GM23248 (cell line): ENCODE results near the gene QRICH2. TPM values are rescaled to one million over a fixed set of nuclear protein-coding genes. Genes with fewer than 3 reads are reported as not detected.
"Not testable (repeated sequence)": the region's sequence is repeated elsewhere in the genome, so short reads cannot be mapped to it uniquely, and the experiment has no call there.

Experiments used
- DNase-seq: peaks from one replicate; pipeline ENCODE4 v3.0.0-alpha.2; 2015
- H2AFZ ChIP-seq: fragments of 200-600 bp; sonication (generic); 2 replicates; pipeline ENCODE4 v1.6.1; 2016; ENCODE audit warnings: antibody characterized with exemption
- H3F3A ChIP-seq: fragments of 200-600 bp; sonication (generic); 2 replicates; pipeline ENCODE4 v1.6.1; 2016; ENCODE audit warnings: mild to moderate bottlenecking, antibody characterized with exemption, mixed run types; ENCODE audit not compliant: insufficient read depth
- H3K27ac ChIP-seq: fragments of 200-600 bp; sonication (generic); 2 replicates; pipeline ENCODE4 v1.5.1; 2016; ENCODE audit warnings: mild to moderate bottlenecking
- H3K27me3 ChIP-seq: fragments of 200-600 bp; sonication (generic); replicated peaks from 2 replicates; pipeline ENCODE4 v1.6.1; 2016; ENCODE audit warnings: mild to moderate bottlenecking; ENCODE audit not compliant: insufficient read depth
- H3K36me3 ChIP-seq: fragments of 200-600 bp; sonication (generic); 2 replicates; pipeline ENCODE4 v1.6.1; 2016; ENCODE audit warnings: low read depth, mild to moderate bottlenecking
- H3K4me1 ChIP-seq: fragments of 200-600 bp; sonication (generic); 2 replicates; pipeline ENCODE4 v1.6.1; 2016; ENCODE audit warnings: mild to moderate bottlenecking; ENCODE audit not compliant: insufficient read depth
- H3K4me2 ChIP-seq: fragments of 200-600 bp; sonication (generic); one replicate; pipeline ENCODE4 v1.6.1; 2016; ENCODE audit warnings: mild to moderate bottlenecking; ENCODE audit not compliant: unreplicated experiment
- H3K4me3 ChIP-seq: fragments of 200-600 bp; sonication (generic); 2 replicates; pipeline ENCODE4 v1.5.1; 2016; ENCODE audit warnings: mild to moderate bottlenecking
- H3K79me2 ChIP-seq: fragments of 200-600 bp; sonication (generic); 2 replicates; pipeline ENCODE4 v1.6.1; 2016; ENCODE audit warnings: mild to moderate bottlenecking; ENCODE audit not compliant: insufficient read depth
- H3K9ac ChIP-seq: fragments of 200-600 bp; sonication (generic); 2 replicates; pipeline ENCODE4 v1.6.1; 2016; ENCODE audit warnings: mild to moderate bottlenecking
- H3K9me2 ChIP-seq: fragments of 200-600 bp; sonication (generic); 2 replicates; pipeline ENCODE4 v1.6.1; 2016; ENCODE audit warnings: mixed run types, mild to moderate bottlenecking, moderate library complexity; ENCODE audit not compliant: insufficient read depth
- H3K9me3 ChIP-seq: fragments of 200-600 bp; sonication (generic); one replicate; pipeline ENCODE4 v1.6.1; 2017; ENCODE audit warnings: low read depth
- H4K20me1 ChIP-seq: fragments of 200-600 bp; sonication (generic); 2 replicates; pipeline ENCODE4 v1.6.0; 2016; ENCODE audit not compliant: insufficient read depth
- EZH2 ChIP-seq: fragments of 200-600 bp; sonication (generic); IDR thresholded peaks from 2 replicates; pipeline ENCODE4 v1.6.1; 2018; ENCODE audit warnings: antibody characterized with exemption, mild to moderate bottlenecking; ENCODE audit not compliant: insufficient read depth, poor library complexity, severe bottlenecking
- EZH2phosphoT487 ChIP-seq: fragments of 200-600 bp; sonication (generic); IDR thresholded peaks from 2 replicates; pipeline ENCODE4 v1.6.1; 2018; ENCODE audit warnings: antibody characterized with exemption, moderate library complexity, mild to moderate bottlenecking, low read depth; ENCODE audit not compliant: insufficient read depth
- whole genome bisulfite sequencing, 2 experiments: methylation state at CpG; one replicate each; pipeline ENCODE4 v1.1.6; 2015 to 2017; ENCODE audit warnings: low lambda C conversion rate in 2 of 2, low coverage in 1 of 2; ENCODE audit errors: missing lambda C conversion rate in 2 of 2; 5-methylcytosine and 5-hydroxymethylcytosine counted together
- in situ Hi-C: fragments of 300-500 bp; cut with MboI; formaldehyde crosslinking; loops from 2 replicates; pipeline ENCODE4 v1.15.0; 2020
- polyA plus RNA-seq: library from polyadenylated mRNA; unstranded; fragments of >200 nt; fragmentation: Nextera tagmentation; extraction: Ambion mirVana; gene quantifications from 2 replicates; pipeline ENCODE4 v1.2.1, GENCODE V29; 2016
- total RNA-seq: library from RNA; depleted of rRNA; stranded (reverse); fragments of >200 nt; shearing (Covaris generic); gene quantifications from 2 replicates; pipeline ENCODE4 v1.2.3, GENCODE V29; 2014

Gene QRICH2
- total and polyA plus RNA-seq, 2 experiments from 2014 or later: 1.3 to 4.0 TPM

GRCh38 chr17:76270127-76270592 lies 37.9 kb downstream of the QRICH2 start:
- H3K36me3 ChIP-seq: no peaks in the 10 kb centered on the region
- 96% methylated on average over 18 to 26 of the region's 26 CpGs for WGBS, 2 experiments
- peaks cover 44% of the 10 kb centered on the region for H3K79me2 ChIP-seq
- H3K4me1 ChIP-seq: peaks cover 16% of the 10 kb centered on the region
- no peaks in the 10 kb centered on the region for H3K9me2 ChIP-seq
- no peak overlapping the region for H3K4me3 ChIP-seq
- in situ Hi-C loops: no loop called here
- no peaks in the 10 kb centered on the region for H3K27me3 ChIP-seq
- H3K4me2 ChIP-seq: no peak overlapping the region
- no peaks in the 10 kb centered on the region for H3F3A ChIP-seq
- H3K9me3 ChIP-seq: no peaks in the 10 kb centered on the region
- H3K9ac ChIP-seq: no peak overlapping the region
- DNase-seq: no peak
- no peak overlapping the region for H2AFZ ChIP-seq
- no peak overlapping the region for H3K27ac ChIP-seq
- H4K20me1 ChIP-seq: no peaks in the 10 kb centered on the region
- no peak for TF ChIP-seq EZH2phosphoT487
- TF ChIP-seq EZH2: no peak

- H3K79me2 ChIP-seq: peaks cover 44% of the 10 kb centered on the region
- no peak for DNase-seq
Observed at GRCh38 chr17:76268991-76269981, 38.8 kb downstream of the QRICH2 start.

GRCh38 chr17:76268015-76268749 lies 39.9 kb downstream of the QRICH2 start:
- in situ Hi-C loops: no loop called here

More at GRCh38 chr17:76268991-76269981, 38.8 kb downstream of the QRICH2 start:
- Histone ChIP-seq H4K20me1 (no peaks in the 10 kb centered on the region), H3K4me3 (no peak overlapping the region), H3K36me3 (no peaks in the 10 kb centered on the region), H3K27ac (no peak overlapping the region; the same call in 1 of the 2 replicates), H3K27me3 (no peaks in the 10 kb centered on the region), H3K9me3 (no peaks in the 10 kb centered on the region), H2AFZ (no peak overlapping the region), H3F3A (peaks cover 3% of the 10 kb centered on the region), H3K9ac (no peak overlapping the region), H3K4me1 (peaks cover 18% of the 10 kb centered on the region), H3K9me2 (no peaks in the 10 kb centered on the region), H3K4me2 (no peak overlapping the region)
- 91 to 92% methylated on average over 12 of the region's 12 CpGs for WGBS, 2 experiments
- TF ChIP-seq EZH2 (no peak), EZH2phosphoT487 (no peak)
- in situ Hi-C loops: no loop called here

GRCh38 chr17:76267581-76268001 lies 40.5 kb downstream of the QRICH2 start:
- H3K9me3 ChIP-seq, H2AFZ ChIP-seq, H3F3A ChIP-seq, H4K20me1 ChIP-seq, H3K27me3 ChIP-seq, in situ Hi-C loops, DNase-seq, H3K4me3 ChIP-seq, H3K9me2 ChIP-seq, H3K36me3 ChIP-seq: not testable (repeated sequence)
- Histone ChIP-seq H3K4me2 (peak overlapping the region; percentile 51), H3K27ac (peak overlapping the region; percentile 73), H3K9ac (peak overlapping the region; percentile 63), H3K79me2 (peaks cover 44% of the 10 kb centered on the region), H3K4me1 (peaks cover 22% of the 10 kb centered on the region)
- WGBS, 2 experiments: 81 to 84% methylated on average over 13 of the region's 13 CpGs

More at GRCh38 chr17:76268015-76268749, 39.9 kb downstream of the QRICH2 start:
- WGBS, 2 experiments: 16 to 18% methylated on average over 7 to 9 of the region's 9 CpGs
- peak; percentile 90 for DNase-seq
- peak overlapping the region; percentile 63 for H3K9ac ChIP-seq
- no peaks in the 10 kb centered on the region for H3K9me2 ChIP-seq
- H3K9me3 ChIP-seq: no peaks in the 10 kb centered on the region
- H3K79me2 ChIP-seq: peaks cover 44% of the 10 kb centered on the region
- no peaks in the 10 kb centered on the region for H3K27me3 ChIP-seq
- no peak overlapping the region; the same call in 1 of the 2 replicates for H3K4me3 ChIP-seq
- peak overlapping the region; percentile 73 for H3K27ac ChIP-seq
- TF ChIP-seq EZH2phosphoT487 (no peak), EZH2 (no peak)
- H4K20me1 ChIP-seq: no peaks in the 10 kb centered on the region
- H3K4me2 ChIP-seq: peak overlapping the region; percentile 51
- peaks cover 7% of the 10 kb centered on the region for H3F3A ChIP-seq
- H3K4me1 ChIP-seq: peaks cover 22% of the 10 kb centered on the region
- H2AFZ ChIP-seq: no peak overlapping the region
- H3K36me3 ChIP-seq: no peaks in the 10 kb centered on the region
